ENCODE data around the gene OPTC. TPM values are rescaled to one million over a fixed set of nuclear protein-coding genes. Genes with fewer than 3 reads are reported as not detected.

Gene OPTC
- total and polyA plus RNA-seq, 9 of the 15 experiments (the other 6 are each of a cell fraction or from before 2014, with no cell fraction given), result not detected

- Histone ChIP-seq H3K9me1 (ENCODE audit: control insufficient read depth, insufficient read depth, low read length) (no peaks in the 10 kb centered on the region), H3K4me3 (no peak overlapping the region), H3K27me3 (ENCODE audit: control insufficient read depth in 2 of 2, insufficient read depth in 2 of 2, low read length in 2 of 2) (peaks cover 38 to 56% of the 10 kb centered on the region in 2 experiments), H3K4me1 (replicated peaks in 1 of 2; ENCODE audit: control insufficient read depth in 2 of 2, insufficient read depth in 2 of 2, low read length in 2 of 2) (no peaks in the 10 kb centered on the region), H2AFZ (ENCODE audit: low read depth, low read length) (no peak overlapping the region), H3K9ac (ENCODE audit: insufficient read depth in 1 of 2, low read depth in 2 of 2, low read length in 2 of 2) (no peak overlapping the region), H3K36me3 (ENCODE audit: control insufficient read depth, insufficient read depth, low read length) (no peaks in the 10 kb centered on the region), H4K20me1 (replicated peaks; ENCODE audit: control insufficient read depth, insufficient read depth, low read length) (peaks cover 5% of the 10 kb centered on the region; the same call in 1 of the 2 replicates), H3K9me3 (replicated peaks; ENCODE audit: control insufficient read depth, insufficient read depth, low read depth, low read length) (no peaks in the 10 kb centered on the region), H3K4me2 (ENCODE audit: insufficient read depth, low read length) (no peak overlapping the region), H3K27ac (ENCODE audit: extremely low read depth, low read depth, low read length) (no peak overlapping the region), H3K79me2 (ENCODE audit: control insufficient read depth, insufficient read depth, low read length) (no peaks in the 10 kb centered on the region)
- ChIA-PET CTCF (ENCODE audit: low intra/inter-chr PET ratio) (no interaction called here), POLR2A (interaction anchor here (0.7 kb wide), 1 partner anchor 12 kb away, joined by 4 read pairs; no protein-coding TSS in a partner anchor)
- in situ Hi-C loops (cut with MboI) (loop anchor here (10.0 kb wide), 1 partner anchor 931 kb away; no protein-coding TSS in a partner anchor), intact Hi-C loops (cut with micrococcal nuclease) (no loop called here)
- TF ChIP-seq ZFX (CRISPR knock-in tag; IDR thresholded peaks at IDR 0.05) (no peak), ARID4B (CRISPR knock-in tag; IDR thresholded peaks at IDR 0.05) (no peak), ZNF280B (CRISPR knock-in tag; IDR thresholded peaks at IDR 0.05) (no peak), PHF20 (IDR thresholded peaks at IDR 0.05; ENCODE audit: partially characterized antibody) (no peak)
- TF ChIP-seq, protein P1, sequence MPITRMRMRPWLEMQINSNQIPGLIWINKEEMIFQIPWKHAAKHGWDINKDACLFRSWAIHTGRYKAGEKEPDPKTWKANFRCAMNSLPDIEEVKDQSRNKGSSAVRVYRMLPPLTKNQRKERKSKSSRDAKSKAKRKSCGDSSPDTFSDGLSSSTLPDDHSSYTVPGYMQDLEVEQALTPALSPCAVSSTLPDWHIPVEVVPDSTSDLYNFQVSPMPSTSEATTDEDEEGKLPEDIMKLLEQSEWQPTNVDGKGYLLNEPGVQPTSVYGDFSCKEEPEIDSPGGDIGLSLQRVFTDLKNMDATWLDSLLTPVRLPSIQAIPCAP (CRISPR knock-in tag; IDR thresholded peaks at IDR 0.05; ENCODE audit: borderline replicate concordance), result no peak
- no TSS peak for BruUV-seq (replicated peaks)
- DNase-seq (ENCODE audit: extremely low read depth in 1 of 4, low spot score in 3 of 4) (no peak), FAIRE-seq (no peak), ATAC-seq (no peak)
- 8% methylated on average over 7 of the region's 7 CpGs for WGBS (ENCODE audit: insufficient coverage, low coverage, missing lambda C conversion rate)
These were observed 61.6 kb downstream of the OPTC start for GRCh38 chr1:203555511-203556046.

Measured in K562 (cell line).